Ishikawa (cell line): ENCODE results near the gene C17orf114.

Experiments used
- CEBPB ChIP-seq: IDR thresholded peaks from 2 replicates; pipeline ENCODE4 v1.6.1; 2012
- EP300 ChIP-seq: IDR thresholded peaks from 2 replicates; pipeline ENCODE4 v1.6.1; 2012; ENCODE audit warnings: borderline replicate concordance
- FOXM1 ChIP-seq: IDR thresholded peaks from 2 replicates; pipeline ENCODE4 v1.6.1; 2012; ENCODE audit warnings: low read depth, borderline replicate concordance
- MAX ChIP-seq: IDR thresholded peaks from 2 replicates; pipeline ENCODE4 v1.6.1; 2012
- NFIC ChIP-seq: IDR thresholded peaks from 2 replicates; pipeline ENCODE4 v1.6.1; 2012
- RAD21 ChIP-seq: IDR thresholded peaks from 2 replicates; pipeline ENCODE4 v1.6.1; 2012; ENCODE audit warnings: low read depth
- REST ChIP-seq: IDR thresholded peaks from 2 replicates; pipeline ENCODE4 v1.6.1; 2012; ENCODE audit warnings: low read depth, mild to moderate bottlenecking
- TEAD4 ChIP-seq: IDR thresholded peaks from 2 replicates; pipeline ENCODE4 v1.6.1; 2012
- YY1 ChIP-seq: IDR thresholded peaks from 2 replicates; pipeline ENCODE4 v1.6.1; 2012; ENCODE audit warnings: low read depth
- ZBTB7A ChIP-seq: IDR thresholded peaks from 2 replicates; pipeline ENCODE4 v1.6.1; 2012; ENCODE audit warnings: low read depth

GRCh38 chr17:4827399-4827798, 25.3 kb upstream of the C17orf114 start:
- TF ChIP-seq ZBTB7A (no peak), FOXM1 (no peak), REST (no peak), MAX (no peak), CEBPB (no peak), NFIC (no peak), EP300 (no peak), TEAD4 (no peak), RAD21 (no peak), YY1 (no peak)
